ENCODE measurements around the gene KLHL20. TPM values are rescaled to one million over a fixed set of nuclear protein-coding genes. Genes with fewer than 3 reads are reported as not detected.
"Not testable (repeated sequence)": the region's sequence is repeated elsewhere in the genome, so short reads cannot be mapped to it uniquely, and the experiment has no call there.

Gene KLHL20
- polyA plus RNA-seq, 3 donors = 21.1 to 24.3 (median 23.6) TPM

GRCh38 chr1:173744651-173745050, 29.9 kb downstream of the KLHL20 start:
- no peak for DNase-seq (ENCODE audit: low read depth in 3 of 3, low spot score in 2 of 3)

DNA sequence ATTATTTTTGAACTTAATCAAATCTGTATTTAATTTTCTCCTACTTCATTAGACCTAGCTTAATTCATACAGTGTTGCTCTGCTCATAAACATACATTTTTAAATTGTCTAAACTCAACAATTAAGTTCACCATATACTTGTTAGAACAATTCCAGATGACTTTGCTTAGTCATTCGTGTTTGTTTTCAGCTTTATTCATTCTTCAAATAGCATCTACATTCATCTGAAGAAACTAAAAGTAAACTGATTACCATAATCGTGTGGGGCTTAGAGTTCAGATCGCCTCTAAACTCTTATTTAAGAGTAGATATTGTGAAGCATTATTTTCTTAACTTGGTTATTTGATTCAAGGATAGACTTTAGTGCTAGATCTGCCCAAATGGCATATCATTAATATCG, 34.4 kb downstream of the KLHL20 start:
- DNase-seq (ENCODE audit: low read depth in 3 of 3, low spot score in 2 of 3) = no peak

GRCh38 chr1:173753830-173754229, 39.0 kb downstream of the KLHL20 start:
- no peak for DNase-seq (ENCODE audit: low read depth in 3 of 3, low spot score in 2 of 3)

DNA sequence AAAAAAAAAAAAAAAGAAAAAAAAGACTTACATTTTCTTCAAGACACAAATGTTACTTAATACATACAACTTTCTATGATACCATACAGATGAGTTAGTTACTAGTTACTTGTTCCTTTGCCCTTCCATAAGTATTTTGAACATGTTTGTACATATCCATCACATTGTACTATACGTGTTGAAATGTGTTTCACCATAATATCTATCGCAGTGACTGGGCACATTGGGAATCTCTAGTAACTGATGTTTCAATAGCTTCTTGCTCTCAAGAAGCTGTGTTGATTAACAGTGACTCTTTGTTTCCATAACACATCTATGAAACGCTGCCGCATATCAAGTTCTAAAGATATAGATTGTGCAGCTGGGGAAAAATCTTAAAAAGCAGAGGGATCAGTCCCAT, 42.9 kb downstream of the KLHL20 start:
- DNase-seq (ENCODE audit: low read depth in 3 of 3, low spot score in 2 of 3) = no peak

- no peak for DNase-seq (ENCODE audit: low read depth in 3 of 3, low spot score in 2 of 3)
Measured at GRCh38 chr1:173758110-173758509, 43.3 kb downstream of the KLHL20 start.

- no peak for DNase-seq (ENCODE audit: low read depth in 3 of 3, low spot score in 2 of 3)
Measured at GRCh38 chr1:173758980-173759379, 44.2 kb downstream of the KLHL20 start.

DNA sequence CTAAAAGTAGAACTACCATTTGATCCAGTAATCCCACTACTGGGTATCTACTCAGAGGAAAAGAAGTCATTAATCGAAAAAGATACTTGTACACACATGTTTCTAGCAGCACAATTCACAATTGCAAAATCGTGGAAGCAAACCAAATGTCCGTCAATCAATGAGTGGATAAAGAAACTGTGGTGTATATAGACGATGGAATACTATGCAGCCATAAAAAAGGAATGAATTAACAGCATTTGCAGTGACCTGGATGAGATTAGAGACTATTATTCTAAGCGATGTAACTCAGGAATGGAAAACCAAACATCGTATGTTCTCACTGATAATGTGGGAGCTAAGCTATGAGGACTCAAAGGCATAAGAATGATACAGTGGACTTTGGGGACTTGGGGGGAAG, 49.5 kb downstream of the KLHL20 start:
- DNase-seq (ENCODE audit: low read depth in 3 of 3, low spot score in 2 of 3) = not testable (repeated sequence)

DNA sequence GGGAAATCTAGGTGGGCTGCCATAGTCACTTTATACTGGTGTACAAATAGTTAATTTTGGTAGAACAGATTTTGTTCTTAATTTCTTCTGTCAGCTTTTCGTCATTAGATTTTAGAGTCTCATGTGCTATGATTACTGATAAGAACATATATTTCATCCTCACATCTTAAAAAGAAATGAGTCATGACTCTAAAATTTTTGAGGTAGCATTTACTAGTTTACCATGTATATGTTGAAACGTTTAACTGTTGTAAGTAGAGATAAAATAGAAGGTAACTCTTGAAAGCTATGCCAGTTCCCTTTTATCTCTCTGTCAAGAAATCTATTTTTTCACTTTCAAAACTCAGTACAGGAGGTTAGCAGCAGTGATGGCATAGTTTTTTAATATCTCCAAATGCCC, 53.4 kb downstream of the KLHL20 start:
- DNase-seq (ENCODE audit: low read depth in 3 of 3, low spot score in 2 of 3) = no peak

GRCh38 chr1:173768827-173769226, 54.0 kb downstream of the KLHL20 start:
- no peak for DNase-seq (ENCODE audit: low read depth in 3 of 3, low spot score in 2 of 3)

DNA sequence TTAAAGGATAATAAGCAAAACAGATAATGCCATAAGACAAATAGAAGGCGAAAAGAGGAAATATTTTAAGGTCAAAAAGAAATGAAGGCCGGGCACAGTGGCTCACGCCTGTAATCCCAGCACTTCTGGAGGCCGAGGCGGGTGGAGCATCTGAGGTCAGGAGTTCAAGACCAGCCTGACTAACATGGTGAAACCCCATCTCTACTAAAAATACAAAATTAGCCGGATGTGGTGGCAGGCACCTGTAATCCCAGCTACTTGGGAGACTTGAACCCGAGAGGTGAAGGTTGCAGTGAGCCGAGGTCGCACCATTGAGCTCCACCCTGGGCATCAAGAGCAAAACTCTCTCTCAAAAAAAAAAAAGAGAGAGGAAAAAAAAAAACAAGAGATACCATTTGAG, 55.5 kb downstream of the KLHL20 start:
- DNase-seq (ENCODE audit: low read depth in 3 of 3, low spot score in 2 of 3) = not testable (repeated sequence)

GRCh38 chr1:173771560-173771959, 56.8 kb downstream of the KLHL20 start:
- DNase-seq (ENCODE audit: low read depth in 3 of 3, low spot score in 2 of 3) = no peak

GRCh38 chr1:173775578-173776226, 60.9 kb downstream of the KLHL20 start:
- no peak for DNase-seq (ENCODE audit: low read depth in 3 of 3, low spot score in 2 of 3)

DNA sequence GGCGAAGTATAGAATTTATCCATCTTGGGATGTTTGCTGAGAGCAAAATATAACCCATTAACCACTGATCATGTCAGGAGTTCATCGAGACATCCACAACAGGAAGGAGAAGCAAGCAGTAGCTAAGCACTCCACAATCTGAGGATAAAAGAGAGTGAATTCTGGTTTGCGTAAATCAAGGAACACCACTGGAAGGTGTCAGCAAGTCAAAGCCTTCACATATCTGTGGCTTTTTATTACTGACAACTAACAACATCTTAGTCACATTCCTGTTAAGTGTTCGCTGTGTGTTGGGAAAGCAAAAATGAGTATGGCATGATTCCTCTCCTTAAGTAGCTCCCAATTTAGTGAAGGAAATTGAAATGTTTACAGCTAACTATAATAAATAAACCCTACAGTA, 65.2 kb downstream of the KLHL20 start:
- DNase-seq (ENCODE audit: low read depth in 3 of 3, low spot score in 2 of 3) = no peak

DNA sequence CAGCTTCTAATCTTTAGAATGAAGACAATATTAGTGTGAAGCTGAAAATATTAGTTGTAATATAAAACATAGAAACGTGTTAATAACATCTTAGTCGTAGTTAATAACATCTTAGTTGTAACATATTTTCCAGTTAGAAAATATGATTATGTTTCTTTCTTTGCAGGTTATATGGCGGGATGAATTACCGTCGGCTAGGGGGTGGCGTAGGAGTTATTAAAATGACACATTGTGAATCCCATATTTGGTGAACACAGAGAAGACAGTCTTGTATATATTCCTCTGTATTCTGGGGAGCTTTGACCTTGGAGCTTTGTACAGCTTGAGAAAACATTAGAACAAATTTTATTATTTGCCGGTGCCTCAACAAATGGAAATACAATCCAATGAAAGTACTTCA, 70.2 kb downstream of the KLHL20 start:
- DNase-seq (ENCODE audit: low read depth in 3 of 3, low spot score in 2 of 3) = no peak

- no peak for DNase-seq (ENCODE audit: low read depth in 3 of 3, low spot score in 2 of 3)
Measured at GRCh38 chr1:173789841-173790240, 75.1 kb downstream of the KLHL20 start.

GRCh38 chr1:173798078-173798477, 83.3 kb downstream of the KLHL20 start:
- no peak for DNase-seq (ENCODE audit: low read depth in 3 of 3, low spot score in 2 of 3)

DNA sequence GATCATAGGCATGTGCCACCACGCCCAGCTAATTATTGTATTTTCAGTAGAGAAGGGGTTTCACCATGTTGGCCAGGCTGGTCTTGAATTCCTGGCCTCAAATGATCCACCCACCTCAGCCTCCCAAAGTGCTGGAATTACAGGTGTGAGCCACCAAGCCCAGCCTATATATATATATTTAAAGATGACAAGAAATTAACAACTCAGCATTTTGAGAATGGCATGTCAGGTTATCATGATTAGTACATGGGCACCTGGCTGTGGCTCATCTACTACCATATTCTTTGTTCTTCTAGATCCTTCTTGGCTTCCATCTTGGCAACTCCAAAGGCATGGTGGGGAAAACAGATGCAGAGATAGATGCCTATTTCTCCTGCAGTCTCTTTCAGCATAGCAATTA, 85.2 kb downstream of the KLHL20 start:
- not testable (repeated sequence) for DNase-seq (ENCODE audit: low read depth in 3 of 3, low spot score in 2 of 3)

DNA sequence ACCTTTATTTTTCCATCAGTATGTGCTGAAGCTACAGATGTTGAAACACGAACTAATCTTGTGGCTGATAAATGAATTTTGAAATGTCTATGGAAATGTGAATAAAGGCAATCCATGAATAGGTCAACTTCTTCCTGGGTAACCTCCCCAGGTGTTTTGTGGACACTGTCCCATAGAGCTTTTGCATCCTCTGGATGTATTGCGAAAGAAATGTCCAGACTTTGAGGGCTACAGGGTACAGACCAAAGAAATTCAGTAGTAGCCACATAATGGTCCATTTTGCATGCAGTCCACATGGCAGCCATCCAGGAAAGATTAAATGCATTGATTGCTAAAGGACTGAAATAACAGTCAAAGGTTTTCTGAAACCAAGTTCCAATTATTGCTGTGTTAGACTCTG, 88.2 kb downstream of the KLHL20 start:
- no peak for DNase-seq (ENCODE audit: low read depth in 3 of 3, low spot score in 2 of 3)

DNA sequence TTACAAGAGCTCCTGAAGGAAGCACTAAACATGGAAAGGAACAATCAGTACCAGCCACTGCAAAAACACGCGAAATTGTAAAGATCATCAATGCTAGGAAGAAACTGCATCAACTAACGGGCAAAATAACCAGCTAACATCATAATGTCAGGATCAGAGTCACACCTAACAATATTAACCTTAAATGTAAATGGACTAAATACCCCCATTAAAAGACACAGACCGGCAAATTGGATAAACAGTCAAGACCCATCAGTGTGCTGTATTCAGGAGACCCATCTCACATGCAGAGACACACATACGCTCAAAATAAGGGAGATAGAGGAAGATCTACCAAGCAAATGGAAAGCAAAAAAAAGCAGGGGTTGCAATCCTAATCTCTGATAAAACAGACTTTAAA, 98.9 kb downstream of the KLHL20 start:
- not testable (repeated sequence) for DNase-seq (ENCODE audit: low read depth in 3 of 3, low spot score in 2 of 3)

DNA sequence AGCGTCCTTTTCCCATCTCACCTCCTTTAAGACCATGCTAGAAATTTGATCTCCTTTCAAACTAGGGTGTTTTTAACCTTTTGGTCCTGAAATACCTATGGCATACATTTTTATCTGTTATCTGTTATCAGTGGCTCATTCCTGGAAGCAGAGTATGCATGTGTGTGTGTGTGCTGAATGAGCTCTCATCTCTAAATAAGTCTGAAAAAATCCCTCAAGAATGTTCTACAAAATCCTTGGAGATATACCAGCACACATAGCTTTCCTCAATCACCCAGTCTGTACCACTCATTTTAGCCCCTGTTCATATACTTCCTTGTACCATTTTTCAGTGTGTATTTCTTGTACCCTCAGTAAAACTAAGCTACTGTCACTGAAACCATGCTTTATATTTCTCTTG, 103.7 kb downstream of the KLHL20 start:
- no peak for DNase-seq (ENCODE audit: low read depth in 3 of 3, low spot score in 2 of 3)

DNA sequence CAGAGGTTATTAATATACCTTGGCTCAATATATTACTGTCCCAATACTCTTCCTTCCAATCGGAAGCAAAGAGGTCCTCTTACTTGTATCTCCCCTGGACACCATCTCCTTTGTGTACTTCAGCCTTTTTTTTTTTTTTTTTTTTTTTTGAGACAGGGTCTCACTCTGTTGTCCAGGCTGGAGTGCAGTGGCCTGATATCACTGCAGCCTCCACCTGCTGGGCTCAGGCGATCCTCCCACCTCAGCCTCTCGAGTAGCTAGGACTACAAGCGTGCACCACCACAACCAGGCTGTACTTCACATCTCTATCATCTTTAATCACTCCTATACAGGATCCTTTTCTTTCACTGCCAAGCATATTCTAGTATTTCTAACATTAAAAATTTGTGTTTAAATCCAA, 106.9 kb downstream of the KLHL20 start:
- no peak for DNase-seq (ENCODE audit: low read depth in 3 of 3, low spot score in 2 of 3)

DNA sequence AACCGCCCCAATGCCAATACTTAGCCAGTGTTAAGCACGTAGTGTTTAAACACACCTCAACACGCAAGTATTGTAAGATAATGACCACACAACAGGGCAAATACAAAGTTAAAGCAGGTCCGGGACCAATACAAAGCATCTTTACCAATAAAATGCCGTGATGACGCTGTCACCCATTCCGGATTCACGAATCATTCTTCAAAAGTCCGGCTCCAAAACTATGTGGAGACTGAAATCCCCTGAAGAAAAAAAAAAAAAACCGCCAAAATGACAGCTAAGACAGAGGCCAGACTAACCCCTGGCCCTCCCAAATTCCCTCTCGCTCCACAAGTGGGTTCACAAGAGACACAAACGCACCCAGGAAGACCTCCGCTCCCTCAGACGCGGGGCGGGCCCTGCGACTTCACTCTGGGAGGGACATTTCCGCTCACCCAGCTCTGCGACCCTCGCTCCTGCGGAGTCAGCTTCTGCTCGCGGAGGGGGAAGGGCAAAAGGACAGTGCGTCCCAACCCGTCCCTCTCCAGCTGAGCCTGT, 109.1 kb downstream of the KLHL20 start:
- no peak for DNase-seq (ENCODE audit: low read depth in 3 of 3, low spot score in 2 of 3)

Data from right renal cortex interstitium (tissue), 3 donors.